Prostate gland (tissue), 2 donors: ENCODE data around the gene SUCNR1. TPM values are rescaled to one million over a fixed set of nuclear protein-coding genes. Genes with fewer than 3 reads are reported as not detected.

Experiments
- DNase-seq: peaks from one replicate; pipeline ENCODE4 v3.0.0-alpha.2; 2019; ENCODE audit warnings: low spot score
- H3K27ac ChIP-seq, 2 donors: fragments of 200-600 bp; sonication (generic); 2 replicates each; pipeline ENCODE4 v1.5.1; 2017 to 2019
- H3K27me3 ChIP-seq: fragments of 200-600 bp; sonication (generic); replicated peaks from 2 replicates; pipeline ENCODE4 v1.5.1; 2019; ENCODE audit not compliant: insufficient read depth
- H3K36me3 ChIP-seq, 2 donors: fragments of 200-600 bp; sonication (generic); 1 replicate in 1 of 2; 2 replicates in 1 of 2; pipeline versions ENCODE4 v1.5.1 to v1.8.1; 2017 to 2019
- H3K4me1 ChIP-seq: fragments of 200-600 bp; sonication (generic); replicated peaks from 2 replicates; pipeline ENCODE4 v1.5.1; 2019
- H3K4me3 ChIP-seq, 2 donors: fragments of 200-600 bp; sonication (generic); 2 replicates each; pipeline ENCODE4 v1.5.1; 2017 to 2019
- H3K9me3 ChIP-seq: fragments of 200-600 bp; sonication (generic); 2 replicates; pipeline ENCODE4 v1.5.1; 2017
- POLR2A ChIP-seq: fragments of 450-650 bp; IDR thresholded peaks from one replicate; pipeline ENCODE4 v1.6.1; 2016; ENCODE audit warnings: antibody characterized with exemption, mild to moderate bottlenecking
- POLR2AphosphoS5 ChIP-seq: sonication (generic); formaldehyde crosslinking; IDR thresholded peaks from one replicate; pipeline ENCODE4 v1.6.1; 2017; ENCODE audit warnings: antibody characterized with exemption
- WGBS: methylation state at CpG from one replicate; pipeline ENCODE4 v1.1.5; 2018; 5-methylcytosine and 5-hydroxymethylcytosine counted together
- intact Hi-C: fragments of 100-400 bp; cut with DNase I; formaldehyde crosslinking; loops from one replicate; pipeline ENCODE4 v1.14.2; 2022
- total RNA-seq, 2 donors: library from RNA; depleted of rRNA; stranded (reverse); fragments of >200 nt; gene quantifications; one replicate each; pipeline ENCODE4 v1.1.0, GENCODE V29; 2016
- TF ChIP-seq, protein P1 (sequence below), 4 experiments: fragments of 200-600 bp in 2 of 4; fragments of 450-650 bp in 2 of 4; sonication (generic) in 2 of 4; IDR thresholded peaks; 1 replicate in 3 of 4; 2 replicates in 1 of 4; pipeline ENCODE4 v1.5.1; 2016 to 2019; ENCODE audit warnings: antibody characterized with exemption in 4 of 4, mild to moderate bottlenecking in 2 of 4, moderate library complexity in 2 of 4

The SUCNR1 gene
- total RNA-seq, 2 donors from 2014 or later, result not detected

GRCh38 chr3:151852074-151852811, 21.2 kb upstream of the SUCNR1 start:
- no peaks in the 10 kb centered on the region for H3K4me1 ChIP-seq
- intact Hi-C loops, result no loop called here

DNA sequence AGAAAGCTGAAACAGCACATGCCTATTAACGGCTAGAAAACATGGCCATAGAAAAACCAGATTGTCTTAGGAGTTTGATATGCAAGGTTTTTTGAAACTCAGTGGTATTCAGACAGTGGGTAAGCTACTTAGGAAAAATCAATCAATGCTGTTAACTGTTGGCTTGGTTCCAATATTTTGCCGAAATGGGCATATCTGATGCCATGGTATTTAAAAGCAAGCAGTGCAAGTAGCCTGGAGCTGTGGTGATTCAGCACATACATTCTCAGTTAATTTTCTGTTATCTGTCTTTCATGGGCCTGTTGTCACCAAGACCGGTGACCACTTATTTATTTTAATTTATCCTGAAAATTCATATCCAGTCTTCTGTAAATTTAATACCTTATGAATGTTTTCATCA, 17.3 kb upstream of the SUCNR1 start:
- Histone ChIP-seq H3K9me3 (no peaks in the 10 kb centered on the region), H3K27me3 (no peaks in the 10 kb centered on the region), H3K36me3 (no peaks in the 10 kb centered on the region), H3K27ac (no peak overlapping the region), H3K4me1 (no peaks in the 10 kb centered on the region), H3K4me3 (no peak overlapping the region)
- intact Hi-C loops, result no loop called here
- WGBS, result 87% methylated on average over 3 of the region's 3 CpGs
- TF ChIP-seq POLR2AphosphoS5 (no peak), POLR2A (no peak)
- TF ChIP-seq, protein P1, sequence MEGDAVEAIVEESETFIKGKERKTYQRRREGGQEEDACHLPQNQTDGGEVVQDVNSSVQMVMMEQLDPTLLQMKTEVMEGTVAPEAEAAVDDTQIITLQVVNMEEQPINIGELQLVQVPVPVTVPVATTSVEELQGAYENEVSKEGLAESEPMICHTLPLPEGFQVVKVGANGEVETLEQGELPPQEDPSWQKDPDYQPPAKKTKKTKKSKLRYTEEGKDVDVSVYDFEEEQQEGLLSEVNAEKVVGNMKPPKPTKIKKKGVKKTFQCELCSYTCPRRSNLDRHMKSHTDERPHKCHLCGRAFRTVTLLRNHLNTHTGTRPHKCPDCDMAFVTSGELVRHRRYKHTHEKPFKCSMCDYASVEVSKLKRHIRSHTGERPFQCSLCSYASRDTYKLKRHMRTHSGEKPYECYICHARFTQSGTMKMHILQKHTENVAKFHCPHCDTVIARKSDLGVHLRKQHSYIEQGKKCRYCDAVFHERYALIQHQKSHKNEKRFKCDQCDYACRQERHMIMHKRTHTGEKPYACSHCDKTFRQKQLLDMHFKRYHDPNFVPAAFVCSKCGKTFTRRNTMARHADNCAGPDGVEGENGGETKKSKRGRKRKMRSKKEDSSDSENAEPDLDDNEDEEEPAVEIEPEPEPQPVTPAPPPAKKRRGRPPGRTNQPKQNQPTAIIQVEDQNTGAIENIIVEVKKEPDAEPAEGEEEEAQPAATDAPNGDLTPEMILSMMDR (IDR thresholded peaks at IDR 0.05), result no peak
- DNase-seq, result no peak

More at GRCh38 chr3:151852074-151852811, 21.2 kb upstream of the SUCNR1 start:
- no peaks in the 10 kb centered on the region for H3K27me3 ChIP-seq
- no peaks in the 10 kb centered on the region for H3K9me3 ChIP-seq
- TF ChIP-seq POLR2AphosphoS5 (no peak), POLR2A (no peak)
- TF ChIP-seq, protein P1 (IDR thresholded peaks at IDR 0.05), result no peak
- 93% methylated on average over 11 of the region's 11 CpGs for WGBS
- no peaks in the 10 kb centered on the region for H3K36me3 ChIP-seq
- no peak for DNase-seq
- H3K27ac ChIP-seq, result no peak overlapping the region
- H3K4me3 ChIP-seq, result no peak overlapping the region

- TF ChIP-seq, protein P1 (IDR thresholded peaks at IDR 0.05), result no peak
- TF ChIP-seq POLR2A (no peak), POLR2AphosphoS5 (no peak)
- Histone ChIP-seq H3K36me3 (no peaks in the 10 kb centered on the region), H3K27me3 (no peaks in the 10 kb centered on the region), H3K4me1 (no peaks in the 10 kb centered on the region), H3K9me3 (no peaks in the 10 kb centered on the region), H3K4me3 (no peak overlapping the region), H3K27ac (no peak overlapping the region)
- no peak for DNase-seq
- WGBS, result 96% methylated on average over 2 of the region's 2 CpGs
- intact Hi-C loops, result no loop called here
Measured at GRCh38 chr3:151856641-151857040, 16.8 kb upstream of the SUCNR1 start.

- WGBS, result 45% methylated on average over 2 of the region's 2 CpGs
- no peak overlapping the region for H3K27ac ChIP-seq
- H3K27me3 ChIP-seq, result no peaks in the 10 kb centered on the region
- TF ChIP-seq, protein P1 (IDR thresholded peaks at IDR 0.05), result no peak
- TF ChIP-seq POLR2AphosphoS5, result no peak
- TF ChIP-seq POLR2A, result no peak
- no peak for DNase-seq
- intact Hi-C loops, result no loop called here
- no peaks in the 10 kb centered on the region for H3K4me1 ChIP-seq
- H3K4me3 ChIP-seq, result no peak overlapping the region
- H3K9me3 ChIP-seq, result no peaks in the 10 kb centered on the region
- no peaks in the 10 kb centered on the region for H3K36me3 ChIP-seq
Measured at GRCh38 chr3:151859233-151859673, 14.2 kb upstream of the SUCNR1 start.

DNA sequence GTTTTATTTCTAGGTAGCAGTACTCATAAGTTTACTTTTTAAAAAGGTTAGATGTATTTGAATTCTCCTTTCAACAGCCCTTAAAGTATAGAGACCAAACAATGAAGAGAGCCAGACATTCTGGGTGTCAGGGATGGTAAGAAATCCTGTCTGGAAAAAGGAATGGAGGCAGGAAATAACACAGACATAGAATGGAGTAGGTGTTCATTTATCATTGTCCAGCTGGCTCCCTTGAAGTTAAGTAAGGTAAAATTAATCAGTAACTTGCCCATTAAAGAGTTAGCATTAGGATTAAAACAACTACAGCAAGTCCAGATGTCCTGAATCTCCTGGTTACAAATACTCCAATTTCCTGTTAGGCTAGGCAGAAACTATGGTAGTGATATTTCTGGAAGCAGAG, 13.5 kb upstream of the SUCNR1 start:
- TF ChIP-seq, protein P1 (IDR thresholded peaks at IDR 0.05), result no peak
- TF ChIP-seq POLR2AphosphoS5 (no peak), POLR2A (no peak)
- Histone ChIP-seq H3K27me3 (no peaks in the 10 kb centered on the region), H3K4me1 (no peaks in the 10 kb centered on the region), H3K4me3 (no peak overlapping the region), H3K9me3 (no peaks in the 10 kb centered on the region), H3K27ac (no peak overlapping the region), H3K36me3 (no peaks in the 10 kb centered on the region)
- intact Hi-C loops, result no loop called here
- DNase-seq, result no peak
